Thyroid gland (tissue), 4 donors: ENCODE measurements around the gene CDC34.

Experiments
- POLR2A ChIP-seq, 2 donors: fragments of 450-650 bp; IDR thresholded peaks; one replicate each; pipeline ENCODE4 v1.6.1; 2017; ENCODE audit warnings: antibody characterized with exemption in 2 of 2, mild to moderate bottlenecking in 2 of 2, moderate library complexity in 1 of 2
- TF ChIP-seq, protein P1 (sequence below), 6 experiments: fragments of 200-600 bp in 3 of 6; fragments of 450-650 bp in 3 of 6; sonication (generic) in 3 of 6; IDR thresholded peaks; one replicate each; pipeline ENCODE4 v1.5.1; 2016 to 2019; ENCODE audit warnings: antibody characterized with exemption in 6 of 6, mild to moderate bottlenecking in 2 of 6, inconsistent platforms in 1 of 6, moderate library complexity in 1 of 6

DNA sequence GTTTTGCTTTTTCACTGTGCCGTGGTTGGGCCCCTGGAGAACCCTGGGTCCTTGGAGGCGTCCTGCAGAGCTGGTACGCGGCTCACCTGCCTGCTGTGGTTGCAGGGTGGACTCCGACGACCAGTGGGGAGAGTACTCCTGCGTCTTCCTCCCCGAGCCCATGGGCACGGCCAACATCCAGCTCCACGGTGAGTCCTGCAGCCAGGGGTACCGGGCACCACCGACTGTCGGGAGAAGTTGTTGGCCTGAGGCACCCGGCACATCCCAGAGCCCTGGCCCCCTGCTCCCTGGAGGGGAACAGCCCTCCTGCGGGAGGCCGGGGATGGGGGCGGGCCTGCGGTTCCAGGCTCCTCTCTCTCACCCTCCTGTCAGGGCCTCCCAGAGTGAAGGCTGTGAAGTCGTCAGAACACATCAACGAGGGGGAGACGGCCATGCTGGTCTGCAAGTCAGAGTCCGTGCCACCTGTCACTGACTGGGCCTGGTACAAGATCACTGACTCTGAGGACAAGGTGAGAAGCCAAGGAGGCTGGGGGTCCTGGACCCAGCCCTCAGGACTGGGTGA lies 48.8 kb downstream of the CDC34 start:
- TF ChIP-seq, protein P1, sequence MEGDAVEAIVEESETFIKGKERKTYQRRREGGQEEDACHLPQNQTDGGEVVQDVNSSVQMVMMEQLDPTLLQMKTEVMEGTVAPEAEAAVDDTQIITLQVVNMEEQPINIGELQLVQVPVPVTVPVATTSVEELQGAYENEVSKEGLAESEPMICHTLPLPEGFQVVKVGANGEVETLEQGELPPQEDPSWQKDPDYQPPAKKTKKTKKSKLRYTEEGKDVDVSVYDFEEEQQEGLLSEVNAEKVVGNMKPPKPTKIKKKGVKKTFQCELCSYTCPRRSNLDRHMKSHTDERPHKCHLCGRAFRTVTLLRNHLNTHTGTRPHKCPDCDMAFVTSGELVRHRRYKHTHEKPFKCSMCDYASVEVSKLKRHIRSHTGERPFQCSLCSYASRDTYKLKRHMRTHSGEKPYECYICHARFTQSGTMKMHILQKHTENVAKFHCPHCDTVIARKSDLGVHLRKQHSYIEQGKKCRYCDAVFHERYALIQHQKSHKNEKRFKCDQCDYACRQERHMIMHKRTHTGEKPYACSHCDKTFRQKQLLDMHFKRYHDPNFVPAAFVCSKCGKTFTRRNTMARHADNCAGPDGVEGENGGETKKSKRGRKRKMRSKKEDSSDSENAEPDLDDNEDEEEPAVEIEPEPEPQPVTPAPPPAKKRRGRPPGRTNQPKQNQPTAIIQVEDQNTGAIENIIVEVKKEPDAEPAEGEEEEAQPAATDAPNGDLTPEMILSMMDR (IDR thresholded peaks at IDR 0.05): no peak
- TF ChIP-seq POLR2A (IDR thresholded peaks at IDR 0.05): no peak
